ENCODE results near the gene MAP1A.

DNA sequence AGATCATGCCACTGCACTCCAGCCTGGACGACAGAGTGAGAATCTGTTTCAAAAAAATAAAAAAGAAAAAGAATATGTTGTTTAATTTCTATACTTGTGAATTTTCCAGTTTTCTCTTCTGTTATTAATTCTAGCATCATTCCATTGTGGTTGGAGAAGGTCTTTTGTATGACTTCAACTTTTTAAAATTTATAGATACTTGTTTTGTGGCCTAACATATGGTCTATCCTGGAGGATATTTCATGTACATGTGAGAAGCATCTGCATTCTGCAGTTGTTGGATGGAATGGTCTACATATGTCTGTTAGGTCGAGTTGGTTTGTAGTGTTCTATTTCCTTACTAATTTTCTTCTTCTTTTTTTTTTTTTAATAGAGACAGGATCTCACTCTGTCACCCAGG, 35.6 kb downstream of the MAP1A start:
- TF ChIP-seq, protein P1, sequence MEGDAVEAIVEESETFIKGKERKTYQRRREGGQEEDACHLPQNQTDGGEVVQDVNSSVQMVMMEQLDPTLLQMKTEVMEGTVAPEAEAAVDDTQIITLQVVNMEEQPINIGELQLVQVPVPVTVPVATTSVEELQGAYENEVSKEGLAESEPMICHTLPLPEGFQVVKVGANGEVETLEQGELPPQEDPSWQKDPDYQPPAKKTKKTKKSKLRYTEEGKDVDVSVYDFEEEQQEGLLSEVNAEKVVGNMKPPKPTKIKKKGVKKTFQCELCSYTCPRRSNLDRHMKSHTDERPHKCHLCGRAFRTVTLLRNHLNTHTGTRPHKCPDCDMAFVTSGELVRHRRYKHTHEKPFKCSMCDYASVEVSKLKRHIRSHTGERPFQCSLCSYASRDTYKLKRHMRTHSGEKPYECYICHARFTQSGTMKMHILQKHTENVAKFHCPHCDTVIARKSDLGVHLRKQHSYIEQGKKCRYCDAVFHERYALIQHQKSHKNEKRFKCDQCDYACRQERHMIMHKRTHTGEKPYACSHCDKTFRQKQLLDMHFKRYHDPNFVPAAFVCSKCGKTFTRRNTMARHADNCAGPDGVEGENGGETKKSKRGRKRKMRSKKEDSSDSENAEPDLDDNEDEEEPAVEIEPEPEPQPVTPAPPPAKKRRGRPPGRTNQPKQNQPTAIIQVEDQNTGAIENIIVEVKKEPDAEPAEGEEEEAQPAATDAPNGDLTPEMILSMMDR (IDR thresholded peaks at IDR 0.05): no peak
- TF ChIP-seq POLR2A (IDR thresholded peaks at IDR 0.05): no peak

Measured in vagina (tissue), 2 donors.